Stomach (tissue), 19 donors: ENCODE results near the gene SHISA2. TPM values are rescaled to one million over a fixed set of nuclear protein-coding genes. Genes with fewer than 3 reads are reported as not detected.
"Not testable (repeated sequence)": the region's sequence is repeated elsewhere in the genome, so short reads cannot be mapped to it uniquely, and the experiment has no call there.

ENCODE experiments used
- DNase-seq, 2 donors: peaks; one replicate each; pipeline versions ENCODE4 v3.0.0 to v3.0.0-alpha.2; 2013 to 2019
- H3K27ac ChIP-seq, 5 donors: fragments of 200-600 bp in 4 of 5; sonication (generic) in 4 of 5; one replicate each; pipeline ENCODE4 v1.5.1; 2013 to 2019; ENCODE audit warnings: mild to moderate bottlenecking in 1 of 5, moderate library complexity in 1 of 5
- H3K27me3 ChIP-seq, 3 donors: fragments of 200-600 bp; sonication (generic); one replicate each; pipeline ENCODE4 v1.5.1; 2017 to 2019; ENCODE audit warnings: mixed run types in 1 of 3
- H3K36me3 ChIP-seq, 4 donors: fragments of 200-600 bp; sonication (generic); 1 replicate in 3 of 4; 2 replicates in 1 of 4; pipeline ENCODE4 v1.5.1; 2016 to 2019
- H3K4me1 ChIP-seq, 4 donors: fragments of 200-600 bp; sonication (generic); one replicate each; pipeline ENCODE4 v1.5.1; 2016 to 2019
- H3K4me3 ChIP-seq, 4 donors: fragments of 200-600 bp; sonication (generic) in 3 of 4; one replicate each; pipeline ENCODE4 v1.5.1; 2016 to 2019; ENCODE audit warnings: mild to moderate bottlenecking in 1 of 4
- H3K9me3 ChIP-seq, 4 donors: fragments of 200-600 bp; sonication (generic); one replicate each; pipeline ENCODE4 v1.5.1; 2016 to 2019
- CTCF ChIP-seq, 7 experiments: fragments of 450-650 bp in 4 of 7; fragments of 200-600 bp in 3 of 7; sonication (generic) in 3 of 7; IDR thresholded peaks; one replicate each; pipeline ENCODE4 v1.5.1; 2016 to 2019; ENCODE audit warnings: antibody characterized with exemption in 7 of 7, control low read depth in 2 of 7, mild to moderate bottlenecking in 1 of 7
- EP300 ChIP-seq: sonication (generic); formaldehyde crosslinking; IDR thresholded peaks from one replicate; pipeline ENCODE4 v1.6.1; 2017; ENCODE audit warnings: antibody characterized with exemption
- POLR2A ChIP-seq, 4 donors: fragments of 450-650 bp; IDR thresholded peaks; one replicate each; pipeline ENCODE4 v1.6.1; 2016; ENCODE audit warnings: antibody characterized with exemption in 4 of 4, control low read depth in 2 of 4, mild to moderate bottlenecking in 1 of 4, moderate library complexity in 1 of 4
- POLR2AphosphoS5 ChIP-seq, 3 donors: sonication (generic); formaldehyde crosslinking; IDR thresholded peaks; one replicate each; pipeline ENCODE4 v1.6.1; 2016; ENCODE audit warnings: antibody characterized with exemption in 3 of 3
- WGBS, 5 donors: extraction: QIAGEN DNeasy Blood & Tissue Kit in 3 of 5; methylation state at CpG; one replicate each; pipeline versions ENCODE4 v1.1.5 to v1.1.7; 2013 to 2018; 5-methylcytosine and 5-hydroxymethylcytosine counted together
- intact Hi-C: fragments of 100-400 bp; cut with DNase I; formaldehyde crosslinking; loops from one replicate; pipeline ENCODE4 v1.15.1; 2023; ENCODE audit warnings: low total_unique reads
- long read RNA-seq, 10 donors: transcript quantifications; one replicate each; lab custom pipeline, GENCODE V29; 2026
- polyA plus RNA-seq, 3 donors: library from polyadenylated mRNA; stranded (reverse); fragments of 200-250 nt; gene quantifications; one replicate each; pipeline ENCODE4 v1.2.3, GENCODE V29; 2013
- total RNA-seq, 5 donors: library from RNA; depleted of rRNA; stranded (reverse); fragments of >200 nt; gene quantifications; one replicate each; pipeline versions ENCODE4 v1.1.0 to v1.2.3, GENCODE V29; 2014 to 2016
- donor health status: healthy with polysubstance abuse.
- donor health status: Bipolar disorder and iron deficiency.
- donor health status: healthy.

SHISA2 gene
- total RNA-seq (1 to 10 TPM in 1 of 5 donors, under 1 TPM in 1, not detected in 3; 0.43 to 6.8 TPM), polyA plus RNA-seq (under 1 TPM; 0.44 to 0.63 (median 0.46) TPM)
- long read RNA-seq, donor 1, partial matches to known transcripts, result 0 of 3 reads
- long read RNA-seq, donor 1, other reads (novel, unspliced or antisense), result 0 of 3 reads
- long read RNA-seq, donor 2, partial matches to known transcripts, result 0 of 4 reads
- long read RNA-seq, donor 2, other reads (novel, unspliced or antisense), result 0 of 4 reads
- long read RNA-seq, donor 3, partial matches to known transcripts, result 0 of 2 reads
- long read RNA-seq, donor 3, other reads (novel, unspliced or antisense), result 0 of 2 reads
- long read RNA-seq, donor 4, partial matches to known transcripts, result 0 of 1 reads
- long read RNA-seq, donor 4, other reads (novel, unspliced or antisense), result 0 of 1 reads
- long read RNA-seq, donor 5, partial matches to known transcripts, result 0 of 3 reads
- long read RNA-seq, donor 5, other reads (novel, unspliced or antisense), result 0 of 3 reads
- long read RNA-seq, donor 6, transcript SHISA2-201 (2 exons, 2,860 nt), result major isoform, 10 of 10 reads
- long read RNA-seq, donor 6, partial matches to known transcripts, result 0 of 10 reads
- long read RNA-seq, donor 6, other reads (novel, unspliced or antisense), result 0 of 10 reads
- long read RNA-seq, donor 7, transcript SHISA2-201 (2 exons, 2,860 nt), result major isoform, 5 of 5 reads
- long read RNA-seq, donor 7, partial matches to known transcripts, result 0 of 5 reads
- long read RNA-seq, donor 7, other reads (novel, unspliced or antisense), result 0 of 5 reads
- long read RNA-seq, donor 8, partial matches to known transcripts, result 0 of 1 reads
- long read RNA-seq, donor 8, other reads (novel, unspliced or antisense), result 0 of 1 reads
- long read RNA-seq, donor 9, result 0 reads
- long read RNA-seq, donor 10, partial matches to known transcripts, result 0 of 1 reads
- long read RNA-seq, donor 10, other reads (novel, unspliced or antisense), result 0 of 1 reads

- 0 to 3% (median 0%) methylated on average over 15 to 71 of the region's 72 CpGs for WGBS, 5 donors
- Histone ChIP-seq H3K4me1 (peaks cover 23 to 40% (median 29%) of the 10 kb centered on the region in 4 donors), H3K4me3 (peak within 1 kb of the TSS; percentile 52 to 69 (median 54)), H3K27ac (peak within 1 kb of the TSS in 3 of 5 donors; percentile 40 to 72 (median 63)), H3K9me3 (no peaks in the 10 kb centered on the region), H3K27me3 (peaks cover 12 to 71% (median 40%) of the 10 kb centered on the region in 3 donors), H3K36me3 (no peaks in the 10 kb centered on the region)
- DNase-seq, result peak; percentile 45 to 87
- intact Hi-C loops, result no loop called here
- TF ChIP-seq POLR2AphosphoS5 (IDR thresholded peaks at IDR 0.05) (peak; percentile 41 to 66 (median 42)), EP300 (no peak)
Observed at GRCh38 chr13:26051657-26052311, at the start of gene SHISA2. Gene SHISA2, minus strand, starts transcription at chr13:26052016. Its CDS starts 1,041 bp downstream, at chr13:26050975.

GRCh38 chr13:26095846-26096610 is 44.2 kb upstream of the SHISA2 start:
- no peak overlapping the region for H3K4me3 ChIP-seq
- no peak overlapping the region for H3K27ac ChIP-seq
- H3K9me3 ChIP-seq, result peaks cover 0 to 6% (median 5%) of the 10 kb centered on the region in 4 donors
- no peak for TF ChIP-seq POLR2A (IDR thresholded peaks at IDR 0.05)
- TF ChIP-seq EP300, result no peak
- TF ChIP-seq POLR2AphosphoS5 (IDR thresholded peaks at IDR 0.05), result no peak
- TF ChIP-seq CTCF (IDR thresholded peaks at IDR 0.05), result no peak
- intact Hi-C loops, result no loop called here
- no peaks in the 10 kb centered on the region for H3K36me3 ChIP-seq
- peaks cover 0 to 6% (median 0%) of the 10 kb centered on the region in 3 donors for H3K27me3 ChIP-seq
- DNase-seq, result no peak
- H3K4me1 ChIP-seq, result no peaks in the 10 kb centered on the region
- 70 to 78% (median 73%) methylated on average over 14 of the region's 14 CpGs for WGBS, 5 donors

- H3K36me3 ChIP-seq, result no peaks in the 10 kb centered on the region
- H3K27ac ChIP-seq, result no peak overlapping the region
- peaks cover 0 to 6% (median 6%) of the 10 kb centered on the region in 4 donors for H3K9me3 ChIP-seq
- no peak overlapping the region for H3K4me3 ChIP-seq
- WGBS, 5 donors, result 14 to 20% (median 17%) methylated on average over 1 of the region's 1 CpG
- H3K4me1 ChIP-seq, result no peaks in the 10 kb centered on the region
- H3K27me3 ChIP-seq, result peaks cover 0 to 6% (median 0%) of the 10 kb centered on the region in 3 donors
- TF ChIP-seq CTCF (IDR thresholded peaks at IDR 0.05) (no peak), POLR2A (IDR thresholded peaks at IDR 0.05) (no peak), POLR2AphosphoS5 (IDR thresholded peaks at IDR 0.05) (no peak)
- intact Hi-C loops, result no loop called here
- no peak for DNase-seq
Observed at GRCh38 chr13:26095338-26095737, 43.5 kb upstream of the SHISA2 start.

- H3K9me3 ChIP-seq, H3K27ac ChIP-seq, intact Hi-C loops, H3K4me1 ChIP-seq, DNase-seq, H3K36me3 ChIP-seq, H3K4me3 ChIP-seq: not testable (repeated sequence)
- H3K27me3 ChIP-seq, result peaks cover 0 to 35% (median 7%) of the 10 kb centered on the region in 3 donors
- 79 to 89% (median 84%) methylated on average over 5 of the region's 5 CpGs for WGBS, 5 donors
Observed at GRCh38 chr13:26076821-26077220, 25.0 kb upstream of the SHISA2 start.
